Gastrocnemius medialis (tissue), 4 donors: ENCODE data around the gene SUB1. TPM values are rescaled to one million over a fixed set of nuclear protein-coding genes. Genes with fewer than 3 reads are reported as not detected.

ENCODE experiments used
- ATAC-seq, 2 donors: fragments of 150-250 bp; one replicate each; pipeline ENCODE4 v1.9.1; 2016
- DNase-seq, 2 donors: peaks; one replicate each; pipeline ENCODE4 v3.0.0-alpha.2; 2019
- H3K27ac ChIP-seq, 4 donors: fragments of 200-600 bp; sonication (generic); 1 replicate in 1 of 4; 2 replicates in 3 of 4; pipeline ENCODE4 v1.5.1; 2016 to 2018; ENCODE audit warnings: mild to moderate bottlenecking in 2 of 4, moderate library complexity in 1 of 4
- H3K27me3 ChIP-seq, 3 donors: fragments of 200-600 bp; sonication (generic) in 2 of 3; 1 replicate in 1 of 3; 2 replicates in 2 of 3; pipeline versions ENCODE4 v1.5.1 to v1.6.0; 2016 to 2019; ENCODE audit warnings: mild to moderate bottlenecking in 1 of 3, moderate library complexity in 1 of 3
- H3K36me3 ChIP-seq, 2 donors: fragments of 200-600 bp; sonication (generic) in 1 of 2; one replicate each; pipeline ENCODE4 v1.5.1; 2017 to 2018
- H3K4me1 ChIP-seq, 2 donors: fragments of 200-600 bp; sonication (generic) in 1 of 2; one replicate each; pipeline ENCODE4 v1.5.1; 2016 to 2017; ENCODE audit warnings: mild to moderate bottlenecking in 2 of 2
- H3K4me3 ChIP-seq, 4 donors: fragments of 200-600 bp; sonication (generic) in 3 of 4; 1 replicate in 1 of 4; 2 replicates in 3 of 4; pipeline ENCODE4 v1.5.1; 2016 to 2019; ENCODE audit warnings: mild to moderate bottlenecking in 2 of 4
- H3K9me3 ChIP-seq, 3 donors: fragments of 200-600 bp; sonication (generic) in 2 of 3; 1 replicate in 1 of 3; 2 replicates in 2 of 3; pipeline ENCODE4 v1.5.1; 2016 to 2019
- POLR2A ChIP-seq, 2 donors: fragments of 450-650 bp; IDR thresholded peaks; one replicate each; pipeline ENCODE4 v1.6.1; 2017; ENCODE audit warnings: antibody characterized with exemption in 2 of 2, mild to moderate bottlenecking in 2 of 2, moderate library complexity in 2 of 2
- in situ Hi-C, 4 donors: fragments of 200-750 bp; cut with MboI; loops; one replicate each; pipeline versions ENCODE4 v1.15.0 to v1.8.0; 2017; ENCODE audit warnings: low sequenced_read_pairs in 4 of 4
- intact Hi-C: fragments of 100-400 bp; cut with DNase I; formaldehyde crosslinking; loops from one replicate; pipeline ENCODE4 v1.15.1; 2023; ENCODE audit warnings: low total_unique reads
- total RNA-seq, 4 donors: library from RNA; depleted of rRNA; stranded (reverse); fragments of >200 nt; gene quantifications; one replicate each; pipeline versions ENCODE4 v1.1.0 to v1.2.3, GENCODE V29; 2016
- TF ChIP-seq, protein P1 (sequence below), 5 experiments: fragments of 450-650 bp in 3 of 5; fragments of 200-600 bp in 2 of 5; sonication (generic) in 2 of 5; IDR thresholded peaks in 4 of 5; conservative IDR thresholded peaks in 1 of 5; 1 replicate in 4 of 5; 2 replicates in 1 of 5; pipeline ENCODE4 v1.5.1; 2016 to 2019; ENCODE audit warnings: antibody characterized with exemption in 5 of 5, mild to moderate bottlenecking in 3 of 5, moderate library complexity in 3 of 5

Gene SUB1
- total RNA-seq, 4 donors from 2014 or later: 82.6 to 162 (median 100) TPM

DNA sequence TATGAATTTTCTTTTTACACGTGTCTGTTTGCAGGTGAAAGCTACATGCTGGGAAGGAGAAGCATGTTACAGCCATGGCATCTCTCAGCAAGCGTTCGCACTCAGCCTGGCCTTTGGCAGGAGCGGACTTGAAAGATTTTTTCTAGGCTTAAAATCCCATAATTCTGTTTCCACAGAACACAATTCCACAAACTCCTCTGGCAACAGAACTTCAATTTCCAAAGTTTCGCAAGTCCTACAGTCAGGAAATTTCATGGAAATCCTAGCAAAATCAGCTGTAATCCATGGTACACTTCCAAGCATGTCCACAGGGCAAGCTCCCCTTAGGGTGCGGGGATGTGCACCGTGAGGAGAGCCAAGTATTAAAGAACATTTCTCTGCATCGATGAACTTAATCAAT, 35.9 kb downstream of the SUB1 start:
- ATAC-seq (no peak), DNase-seq (no peak)
- Histone ChIP-seq H3K27me3 (no peaks in the 10 kb centered on the region), H3K9me3 (no peaks in the 10 kb centered on the region), H3K4me1 (peaks cover 0 to 2% of the 10 kb centered on the region in 2 donors), H3K27ac (no peak overlapping the region), H3K36me3 (no peaks in the 10 kb centered on the region), H3K4me3 (no peak overlapping the region)
- intact Hi-C loops (no loop called here), in situ Hi-C loops (loop anchor here in 1 of 4 donors (25.0 kb wide), 1 partner anchor 384 kb away; no protein-coding TSS in a partner anchor)
- TF ChIP-seq, protein P1, sequence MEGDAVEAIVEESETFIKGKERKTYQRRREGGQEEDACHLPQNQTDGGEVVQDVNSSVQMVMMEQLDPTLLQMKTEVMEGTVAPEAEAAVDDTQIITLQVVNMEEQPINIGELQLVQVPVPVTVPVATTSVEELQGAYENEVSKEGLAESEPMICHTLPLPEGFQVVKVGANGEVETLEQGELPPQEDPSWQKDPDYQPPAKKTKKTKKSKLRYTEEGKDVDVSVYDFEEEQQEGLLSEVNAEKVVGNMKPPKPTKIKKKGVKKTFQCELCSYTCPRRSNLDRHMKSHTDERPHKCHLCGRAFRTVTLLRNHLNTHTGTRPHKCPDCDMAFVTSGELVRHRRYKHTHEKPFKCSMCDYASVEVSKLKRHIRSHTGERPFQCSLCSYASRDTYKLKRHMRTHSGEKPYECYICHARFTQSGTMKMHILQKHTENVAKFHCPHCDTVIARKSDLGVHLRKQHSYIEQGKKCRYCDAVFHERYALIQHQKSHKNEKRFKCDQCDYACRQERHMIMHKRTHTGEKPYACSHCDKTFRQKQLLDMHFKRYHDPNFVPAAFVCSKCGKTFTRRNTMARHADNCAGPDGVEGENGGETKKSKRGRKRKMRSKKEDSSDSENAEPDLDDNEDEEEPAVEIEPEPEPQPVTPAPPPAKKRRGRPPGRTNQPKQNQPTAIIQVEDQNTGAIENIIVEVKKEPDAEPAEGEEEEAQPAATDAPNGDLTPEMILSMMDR (IDR thresholded peaks at IDR 0.05 in 4 of 5, conservative IDR thresholded peaks at IDR 0.05 in 1 of 5): no peak
- TF ChIP-seq POLR2A (IDR thresholded peaks at IDR 0.05): no peak

DNA sequence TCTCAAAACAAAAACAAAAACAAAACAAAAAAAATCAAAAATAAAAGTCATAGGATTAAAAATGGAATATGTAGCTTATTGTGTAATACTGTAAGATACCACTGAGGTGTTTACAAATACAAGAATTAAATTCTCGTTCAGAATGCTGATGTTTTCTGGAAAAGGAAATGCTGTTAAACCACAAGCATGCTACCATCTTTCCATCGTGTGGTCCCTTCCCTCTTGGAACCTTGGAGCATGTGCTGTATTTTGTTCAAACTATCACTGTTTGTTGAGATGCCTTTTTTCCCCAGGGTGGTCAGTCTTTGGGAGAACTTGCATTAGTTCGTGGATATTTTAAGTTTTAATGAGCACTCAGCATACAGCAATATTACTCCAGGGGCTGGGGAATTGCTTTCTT, 39.7 kb downstream of the SUB1 start:
- ATAC-seq (no peak), DNase-seq (no peak)
- H3K9me3 ChIP-seq: no peaks in the 10 kb centered on the region
- H3K4me3 ChIP-seq: no peak overlapping the region
- intact Hi-C loops (no loop called here), in situ Hi-C loops (no loop called here)
- H3K4me1 ChIP-seq: no peaks in the 10 kb centered on the region
- no peak overlapping the region for H3K27ac ChIP-seq
- H3K36me3 ChIP-seq: no peaks in the 10 kb centered on the region
- no peaks in the 10 kb centered on the region for H3K27me3 ChIP-seq
- TF ChIP-seq POLR2A (IDR thresholded peaks at IDR 0.05): no peak
- TF ChIP-seq, protein P1 (IDR thresholded peaks at IDR 0.05 in 4 of 5, conservative IDR thresholded peaks at IDR 0.05 in 1 of 5): peak in 1 of 5 experiments; percentile 18

DNA sequence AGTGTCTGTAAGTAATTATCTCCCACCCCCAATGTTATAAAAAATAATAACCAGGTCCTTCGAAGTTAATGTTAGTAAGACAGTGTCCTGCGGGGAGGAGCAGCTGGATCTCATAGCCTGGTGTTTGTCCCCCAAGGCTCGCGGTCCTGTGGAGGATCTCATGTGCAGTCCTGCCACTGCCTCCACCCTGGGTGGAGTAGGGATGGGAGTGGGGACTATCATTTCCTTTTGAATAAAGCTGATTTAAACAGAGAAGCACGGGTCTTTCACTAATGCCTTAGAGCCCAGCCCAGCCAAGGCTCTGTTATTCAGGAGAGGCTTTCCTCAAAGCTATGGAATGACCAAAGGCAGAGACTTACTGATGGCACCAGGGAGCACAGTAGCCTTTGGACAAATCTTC, 40.2 kb downstream of the SUB1 start:
- no peak overlapping the region for H3K27ac ChIP-seq
- H3K4me3 ChIP-seq: no peak overlapping the region
- intact Hi-C loops (no loop called here), in situ Hi-C loops (no loop called here)
- H3K36me3 ChIP-seq: no peaks in the 10 kb centered on the region
- ATAC-seq: no peak
- no peaks in the 10 kb centered on the region for H3K27me3 ChIP-seq
- no peak for TF ChIP-seq POLR2A (IDR thresholded peaks at IDR 0.05)
- TF ChIP-seq, protein P1 (IDR thresholded peaks at IDR 0.05 in 4 of 5, conservative IDR thresholded peaks at IDR 0.05 in 1 of 5): no peak
- DNase-seq: no peak
- H3K9me3 ChIP-seq: no peaks in the 10 kb centered on the region
- H3K4me1 ChIP-seq: no peaks in the 10 kb centered on the region

DNA sequence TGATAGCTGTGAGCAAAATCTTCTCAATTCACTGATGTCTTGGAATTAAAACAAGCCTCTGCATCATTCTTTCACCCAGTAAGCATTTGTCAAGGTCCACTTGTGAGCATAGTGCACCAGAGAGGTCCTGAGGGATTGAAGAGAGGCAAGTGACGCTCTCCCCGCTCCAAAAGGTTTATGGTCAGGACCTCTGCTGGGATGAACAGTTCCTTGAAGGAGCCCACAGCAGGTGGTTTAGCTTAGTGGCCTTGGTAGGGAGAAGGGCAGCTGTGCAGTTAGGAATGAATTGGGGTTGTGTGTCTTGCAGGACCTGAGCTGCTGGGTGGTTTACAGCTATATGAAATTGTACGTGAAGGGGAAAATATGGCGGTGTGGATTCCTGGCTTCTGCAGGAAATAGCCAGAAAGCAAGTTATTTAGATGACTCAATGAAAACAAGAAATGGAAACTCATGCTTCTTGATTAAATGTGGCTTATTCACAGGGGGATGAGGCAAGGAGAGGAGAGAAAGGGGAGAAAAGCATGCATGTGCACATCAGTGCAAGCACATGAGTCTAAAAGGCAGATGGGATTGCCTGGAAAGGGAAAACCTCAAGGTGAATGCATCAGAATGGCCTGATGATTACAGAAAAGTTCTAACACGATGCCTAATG, 42.0 kb downstream of the SUB1 start:
- H3K27ac ChIP-seq: no peak overlapping the region
- H3K27me3 ChIP-seq: no peaks in the 10 kb centered on the region
- no peaks in the 10 kb centered on the region for H3K36me3 ChIP-seq
- in situ Hi-C loops: no loop called here
- no peaks in the 10 kb centered on the region for H3K9me3 ChIP-seq
- H3K4me3 ChIP-seq: no peak overlapping the region
- ATAC-seq (no peak), DNase-seq (no peak)
- intact Hi-C loops: no loop called here
- H3K4me1 ChIP-seq: no peaks in the 10 kb centered on the region
- no peak for TF ChIP-seq POLR2A (IDR thresholded peaks at IDR 0.05)
- TF ChIP-seq, protein P1 (IDR thresholded peaks at IDR 0.05 in 4 of 5, conservative IDR thresholded peaks at IDR 0.05 in 1 of 5): no peak
